Measurements from ENCODE around the gene SUPT20HL2. TPM values are rescaled to one million over a fixed set of nuclear protein-coding genes. Genes with fewer than 3 reads are reported as not detected.
"Not testable (repeated sequence)": the region's sequence is repeated elsewhere in the genome, so short reads cannot be mapped to it uniquely, and the experiment has no call there.

Gene SUPT20HL2
- polyA plus RNA-seq, 1 of the 3 experiments (the other 2 are of a cell fraction) = not detected

GRCh38 chrX:24309580-24310374 is 4.1 kb downstream of the SUPT20HL2 start:
- H3K79me2 ChIP-seq (ENCODE audit: insufficient read depth); H3F3A ChIP-seq (replicated peaks; ENCODE audit: insufficient read depth); H3K4me3 ChIP-seq (ENCODE audit: low read depth in 2 of 2, low read length in 1 of 2); CTCF ChIA-PET; H3K4me1 ChIP-seq (ENCODE audit: control insufficient read depth in 1 of 2, insufficient read depth in 2 of 2, low read depth in 1 of 2, low read length in 1 of 2); H3K27me3 ChIP-seq (ENCODE audit: insufficient read depth); H3K36me3 ChIP-seq (replicated peaks in 1 of 2; ENCODE audit: control insufficient read depth in 1 of 2, insufficient read depth in 2 of 2, low read length in 1 of 2); H3K9me3 ChIP-seq; POLR2A ChIA-PET; H2AFZ ChIP-seq (ENCODE audit: low read depth); H3K4me2 ChIP-seq; H3K9me2 ChIP-seq; H3K9ac ChIP-seq; H4K20me1 ChIP-seq (ENCODE audit: insufficient read depth): not testable (repeated sequence)
- peak overlapping the region in 1 of 2 experiments; percentile 50; a peak in 1 of 4 replicates for H3K27ac ChIP-seq (ENCODE audit: low read depth in 2 of 2, low read length in 1 of 2)
- TF ChIP-seq EP300 (IDR thresholded peaks at IDR 0.05; ENCODE audit: borderline replicate concordance in 1 of 2, low read depth in 1 of 2, low read length in 1 of 2) = peak in 1 of 2 experiments; percentile 67; a peak in 1 of 4 replicates
- peak; percentile 36 for DNase-seq
- 61% methylated on average over 5 of the region's 6 CpGs for WGBS (ENCODE audit: low lambda C conversion rate)

GRCh38 chrX:24308803-24309202 is 5.1 kb downstream of the SUPT20HL2 start:
- H3K9me2 ChIP-seq; H2AFZ ChIP-seq (ENCODE audit: low read depth); CTCF ChIA-PET; H3K27ac ChIP-seq (ENCODE audit: low read depth in 2 of 2, low read length in 1 of 2); H3K27me3 ChIP-seq (ENCODE audit: insufficient read depth); H3K4me3 ChIP-seq (ENCODE audit: low read depth in 2 of 2, low read length in 1 of 2); POLR2A ChIA-PET; H3F3A ChIP-seq (replicated peaks; ENCODE audit: insufficient read depth); H4K20me1 ChIP-seq (ENCODE audit: insufficient read depth); H3K36me3 ChIP-seq (replicated peaks in 1 of 2; ENCODE audit: control insufficient read depth in 1 of 2, insufficient read depth in 2 of 2, low read length in 1 of 2); DNase-seq; H3K4me1 ChIP-seq (ENCODE audit: control insufficient read depth in 1 of 2, insufficient read depth in 2 of 2, low read depth in 1 of 2, low read length in 1 of 2); H3K9me3 ChIP-seq; H3K79me2 ChIP-seq (ENCODE audit: insufficient read depth); H3K9ac ChIP-seq; H3K4me2 ChIP-seq: not testable (repeated sequence)
- WGBS (ENCODE audit: low lambda C conversion rate) = 47% methylated on average over 4 of the region's 4 CpGs

- no peaks in the 10 kb centered on the region for H3F3A ChIP-seq (replicated peaks; ENCODE audit: insufficient read depth)
- H3K27me3 ChIP-seq (ENCODE audit: insufficient read depth) = peaks cover 5% of the 10 kb centered on the region; the same call in 1 of the 2 replicates
- no peaks in the 10 kb centered on the region for H3K9me2 ChIP-seq
- no peak overlapping the region for H2AFZ ChIP-seq (ENCODE audit: low read depth)
- H3K4me3 ChIP-seq (ENCODE audit: low read depth in 2 of 2, low read length in 1 of 2) = no peak overlapping the region
- no peaks in the 10 kb centered on the region for H4K20me1 ChIP-seq (ENCODE audit: insufficient read depth)
- H3K79me2 ChIP-seq (ENCODE audit: insufficient read depth) = no peaks in the 10 kb centered on the region
- CTCF ChIA-PET = interaction anchor here (1.4 to 4.3 kb wide), 2 partner anchors 13 to 47 kb away, joined by 3 to 27 read pairs; no protein-coding TSS in a partner anchor
- POLR2A ChIA-PET = no interaction called here
- no peak for TF ChIP-seq ZBTB33 (IDR thresholded peaks at IDR 0.05; ENCODE audit: borderline replicate concordance, low read depth)
- no peaks in the 10 kb centered on the region; a peak in 1 of 4 replicates for H3K4me1 ChIP-seq (ENCODE audit: control insufficient read depth in 1 of 2, insufficient read depth in 2 of 2, low read depth in 1 of 2, low read length in 1 of 2)
- H3K27ac ChIP-seq (ENCODE audit: low read depth in 2 of 2, low read length in 1 of 2) = no peak overlapping the region
- 27% methylated on average over 6 of the region's 6 CpGs for WGBS (ENCODE audit: low lambda C conversion rate)
- H3K36me3 ChIP-seq (replicated peaks in 1 of 2; ENCODE audit: control insufficient read depth in 1 of 2, insufficient read depth in 2 of 2, low read length in 1 of 2) = no peaks in the 10 kb centered on the region
- H3K4me2 ChIP-seq = no peak overlapping the region
- DNase-seq = no peak
- no peak overlapping the region for H3K9ac ChIP-seq
- H3K9me3 ChIP-seq = no peaks in the 10 kb centered on the region
These were observed 7.4 kb downstream of the SUPT20HL2 start for GRCh38 chrX:24306440-24306839.

Data from SK-N-SH (cell line).